ENCODE data around the gene CHST15. TPM values are rescaled to one million over a fixed set of nuclear protein-coding genes. Genes with fewer than 3 reads are reported as not detected.

Gene CHST15
- total and polyA plus RNA-seq, 11 donors: 0.88 to 27.1 (median 4.1) TPM

DNA sequence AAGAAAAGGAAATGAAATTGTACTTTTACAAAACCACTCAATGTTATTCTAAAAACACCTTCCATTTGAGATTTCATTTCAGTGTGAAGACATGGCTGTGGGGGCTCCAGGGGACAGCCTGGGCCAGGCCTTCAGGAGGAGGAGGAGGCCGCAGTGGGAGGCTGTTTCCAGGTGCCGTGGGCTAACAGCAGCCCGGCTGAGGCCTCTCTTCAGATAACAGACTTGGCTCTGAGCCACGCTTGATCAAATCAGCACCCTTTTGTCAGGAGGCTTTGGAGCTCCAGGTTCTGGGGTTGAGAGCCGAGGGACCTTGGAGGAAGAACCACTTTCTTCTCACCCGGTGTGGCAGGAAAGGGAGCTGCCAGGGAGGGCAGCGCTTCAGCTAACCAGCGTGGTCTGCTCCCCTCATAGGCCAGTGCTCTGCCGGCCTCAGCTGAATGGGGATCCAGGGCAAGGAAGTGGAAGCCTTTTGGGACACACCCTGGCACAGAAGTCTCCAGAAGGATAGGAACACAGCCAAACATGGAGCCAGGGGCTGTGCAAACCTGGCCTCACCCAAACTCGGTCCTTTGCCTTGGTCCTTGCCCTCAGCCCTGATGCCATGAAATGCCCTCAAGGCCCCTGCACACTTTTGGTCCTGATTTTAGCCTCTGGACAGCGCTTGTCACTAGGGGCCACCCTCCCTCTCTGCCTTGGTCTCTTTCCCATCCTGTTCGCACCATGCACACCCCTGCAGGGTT is 23.5 kb upstream of the CHST15 start:
- TF ChIP-seq, protein P1, sequence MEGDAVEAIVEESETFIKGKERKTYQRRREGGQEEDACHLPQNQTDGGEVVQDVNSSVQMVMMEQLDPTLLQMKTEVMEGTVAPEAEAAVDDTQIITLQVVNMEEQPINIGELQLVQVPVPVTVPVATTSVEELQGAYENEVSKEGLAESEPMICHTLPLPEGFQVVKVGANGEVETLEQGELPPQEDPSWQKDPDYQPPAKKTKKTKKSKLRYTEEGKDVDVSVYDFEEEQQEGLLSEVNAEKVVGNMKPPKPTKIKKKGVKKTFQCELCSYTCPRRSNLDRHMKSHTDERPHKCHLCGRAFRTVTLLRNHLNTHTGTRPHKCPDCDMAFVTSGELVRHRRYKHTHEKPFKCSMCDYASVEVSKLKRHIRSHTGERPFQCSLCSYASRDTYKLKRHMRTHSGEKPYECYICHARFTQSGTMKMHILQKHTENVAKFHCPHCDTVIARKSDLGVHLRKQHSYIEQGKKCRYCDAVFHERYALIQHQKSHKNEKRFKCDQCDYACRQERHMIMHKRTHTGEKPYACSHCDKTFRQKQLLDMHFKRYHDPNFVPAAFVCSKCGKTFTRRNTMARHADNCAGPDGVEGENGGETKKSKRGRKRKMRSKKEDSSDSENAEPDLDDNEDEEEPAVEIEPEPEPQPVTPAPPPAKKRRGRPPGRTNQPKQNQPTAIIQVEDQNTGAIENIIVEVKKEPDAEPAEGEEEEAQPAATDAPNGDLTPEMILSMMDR (IDR thresholded peaks at IDR 0.05): no peak
- no peak for TF ChIP-seq POLR2A (IDR thresholded peaks at IDR 0.05)
- ATAC-seq: peak in 1 of 4 donors; percentile 23
- no peak for DNase-seq
- 51 to 68% (median 54%) methylated on average over 9 to 12 of the region's 12 CpGs for WGBS, 4 donors
- no peak overlapping the region for H3K4me3 ChIP-seq
- peaks cover 5 to 33% (median 17%) of the 10 kb centered on the region in 12 donors for H3K4me1 ChIP-seq
- H3K27me3 ChIP-seq: no peaks in the 10 kb centered on the region
- intact Hi-C loops (cut with DNase I): loop anchor here in 1 of 10 donors (5.0 kb wide), 1 partner anchor 35 kb away; no protein-coding TSS in a partner anchor
- H3K27ac ChIP-seq: peak overlapping the region in 4 of 12 donors; percentile 1 to 32 (median 8)
- H3K36me3 ChIP-seq: no peaks in the 10 kb centered on the region
- H3K9me3 ChIP-seq: no peaks in the 10 kb centered on the region

DNA sequence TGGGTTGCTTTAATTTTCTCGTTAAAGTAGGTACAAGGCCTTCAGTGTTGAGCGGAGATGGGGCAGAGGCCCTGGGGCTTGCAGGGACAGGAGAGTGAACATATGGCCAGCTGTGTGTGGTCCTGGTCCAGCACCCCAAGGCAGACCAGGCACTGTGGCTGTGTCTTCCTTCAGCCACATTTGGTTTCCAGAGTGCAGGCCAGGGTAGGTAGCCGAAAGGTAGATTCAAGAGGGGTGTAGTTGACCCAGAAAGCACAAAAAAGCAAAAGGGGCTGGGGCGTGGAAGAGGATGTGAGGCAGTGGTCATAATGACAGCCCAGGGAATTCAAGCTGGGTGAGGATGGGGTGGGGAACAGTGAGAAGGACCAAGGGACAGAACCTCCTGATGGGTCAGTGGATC is 21.3 kb upstream of the CHST15 start:
- Histone ChIP-seq H3K4me1 (peaks cover 5 to 24% (median 16%) of the 10 kb centered on the region in 12 donors), H3K36me3 (no peaks in the 10 kb centered on the region), H3K27me3 (no peaks in the 10 kb centered on the region), H3K4me3 (no peak overlapping the region), H3K27ac (no peak overlapping the region), H3K9me3 (no peaks in the 10 kb centered on the region)
- ATAC-seq (no peak), DNase-seq (no peak)
- WGBS, 4 donors: 89 to 95% (median 94%) methylated on average over 4 of the region's 4 CpGs
- intact Hi-C loops (cut with DNase I): loop anchor here in 1 of 10 donors (5.0 kb wide), 1 partner anchor 38 kb away; no protein-coding TSS in a partner anchor
- TF ChIP-seq, protein P1 (IDR thresholded peaks at IDR 0.05): no peak
- TF ChIP-seq POLR2A (IDR thresholded peaks at IDR 0.05): no peak

DNA sequence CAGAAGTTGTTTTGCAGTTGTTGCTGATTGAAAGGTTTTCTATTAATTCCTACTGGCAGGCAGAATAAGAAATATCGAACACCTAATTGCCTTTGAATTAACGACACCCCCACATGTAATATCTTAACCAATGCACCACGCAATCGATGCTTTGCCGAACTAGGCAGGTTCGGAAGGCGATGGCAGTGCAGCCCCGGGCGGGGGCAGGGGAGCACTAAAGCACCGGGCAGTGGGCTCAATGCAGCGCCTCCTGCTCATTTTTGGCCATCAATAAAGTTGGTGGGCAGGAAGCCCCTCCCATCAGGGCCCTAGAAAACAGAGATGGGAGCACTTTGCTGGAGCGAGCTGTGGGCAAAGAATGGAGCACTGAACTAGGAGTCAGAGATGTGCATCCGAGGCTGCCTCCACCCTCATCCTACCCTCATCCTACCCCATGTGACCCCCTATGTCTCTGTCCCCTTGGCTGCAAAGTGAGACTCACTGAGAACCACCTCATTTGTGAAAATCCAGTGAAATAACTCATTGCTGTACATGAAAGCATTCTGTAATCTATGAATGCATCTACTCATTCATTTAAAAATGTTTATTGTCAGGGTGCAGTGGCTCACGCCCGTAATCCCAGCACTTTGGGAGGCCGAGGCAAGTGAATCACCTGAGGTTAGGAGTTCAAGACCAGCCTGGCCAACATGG is 19.6 kb upstream of the CHST15 start:
- no peak for TF ChIP-seq POLR2A (IDR thresholded peaks at IDR 0.05)
- no peaks in the 10 kb centered on the region for H3K9me3 ChIP-seq
- ATAC-seq (no peak), DNase-seq (no peak)
- no peak overlapping the region for H3K4me3 ChIP-seq
- H3K36me3 ChIP-seq: no peaks in the 10 kb centered on the region
- H3K4me1 ChIP-seq: peaks cover 0 to 13% (median 9%) of the 10 kb centered on the region in 12 donors
- H3K27ac ChIP-seq: no peak overlapping the region
- WGBS, 4 donors: 85 to 95% (median 90%) methylated on average over 16 of the region's 16 CpGs
- H3K27me3 ChIP-seq: peaks cover 0 to 3% (median 0%) of the 10 kb centered on the region in 9 donors
- intact Hi-C loops (cut with DNase I): no loop called here

DNA sequence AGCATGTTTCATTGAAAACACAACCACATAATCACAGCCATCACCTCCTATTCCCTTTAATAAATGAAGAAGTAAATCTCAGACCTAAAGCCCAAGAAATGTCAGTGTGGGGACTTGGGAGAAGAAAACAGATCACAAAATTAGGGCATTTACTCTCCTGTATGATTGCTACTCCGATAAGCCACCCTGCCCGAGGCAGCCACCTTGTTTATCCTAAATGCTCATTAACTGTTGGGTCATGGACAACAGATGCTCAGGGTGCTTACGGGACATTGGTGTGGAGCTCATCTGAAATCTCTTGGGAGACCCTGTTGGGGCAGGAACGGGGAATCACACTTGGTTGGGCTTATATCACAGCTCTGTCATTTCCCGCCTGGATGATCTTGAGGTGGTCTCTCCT is 17.5 kb upstream of the CHST15 start:
- Histone ChIP-seq H3K4me1 (peaks cover 0 to 10% (median 7%) of the 10 kb centered on the region in 12 donors), H3K9me3 (no peaks in the 10 kb centered on the region), H3K27me3 (peaks cover 0 to 3% (median 0%) of the 10 kb centered on the region in 9 donors), H3K4me3 (no peak overlapping the region), H3K27ac (no peak overlapping the region), H3K36me3 (no peaks in the 10 kb centered on the region)
- WGBS, 4 donors: 90 to 98% (median 93%) methylated on average over 5 of the region's 5 CpGs
- ATAC-seq (no peak), DNase-seq (no peak)
- TF ChIP-seq, protein P1 (IDR thresholded peaks at IDR 0.05): no peak
- no peak for TF ChIP-seq POLR2A (IDR thresholded peaks at IDR 0.05)
- intact Hi-C loops (cut with DNase I): no loop called here
